PC-9 (cell line): ENCODE results near the gene ARSK.

Experiments
- CTCF ChIP-seq: fragments of 200-600 bp; sonication (generic); conservative IDR thresholded peaks from 2 replicates; pipeline ENCODE4 v1.6.1; 2017; ENCODE audit warnings: mixed run types, antibody characterized with exemption, mild to moderate bottlenecking, moderate library complexity
- EZH2 ChIP-seq: fragments of 200-600 bp; sonication (generic); IDR thresholded peaks from 2 replicates; pipeline ENCODE4 v1.8.0; 2017; ENCODE audit warnings: antibody characterized with exemption, low read depth

GRCh38 chr5:95511606-95512005 is 43.3 kb upstream of the ARSK start:
- TF ChIP-seq CTCF (no peak), EZH2 (no peak)
